WTC11 (cell line): ENCODE measurements around the gene ZNF33A. TPM values are rescaled to one million over a fixed set of nuclear protein-coding genes. Genes with fewer than 3 reads are reported as not detected.
"Not testable (repeated sequence)": the region's sequence is repeated elsewhere in the genome, so short reads cannot be mapped to it uniquely, and the experiment has no call there.

Experiments
- ATAC-seq: fragments of 200-7000 bp; cut with Tn5 transposase; 2 replicates; pipeline ENCODE4 v1.10.0; 2021; ENCODE audit warnings: mild to moderate bottlenecking, moderate library complexity
- CTCF ChIA-PET: fragments of 300-600 bp; sonication (Branson Sonifier 250); formaldehyde crosslinking; loops from one replicate; lab custom pipeline; 2021; ENCODE audit warnings: antibody characterized with exemption; lab: Charles Lee
- POLR2A ChIA-PET: fragments of 350-600 bp; sonication (Branson Sonifier 250); formaldehyde crosslinking; loops from one replicate; lab custom pipeline; 2021; ENCODE audit warnings: antibody characterized with exemption; lab: Charles Lee
- DNase-seq: peaks from one replicate; pipeline ENCODE4 v3.0.0; 2021; ENCODE audit warnings: low spot score
- H3K27ac Mint-ChIP-seq: 2 replicates; pipeline ENCODE4 v1.8.0; 2021; ENCODE audit warnings: mixed read lengths
- H3K27me3 Mint-ChIP-seq: 2 replicates; pipeline ENCODE4 v1.8.0; 2021; ENCODE audit warnings: low read depth, mild to moderate bottlenecking, moderate library complexity, mixed read lengths
- H3K36me3 Mint-ChIP-seq: 2 replicates; pipeline ENCODE4 v1.8.0; 2021; ENCODE audit warnings: mixed read lengths
- H3K4me1 Mint-ChIP-seq: 2 replicates; pipeline ENCODE4 v1.8.0; 2022; ENCODE audit warnings: mixed read lengths
- H3K4me3 Mint-ChIP-seq: 2 replicates; pipeline ENCODE4 v1.8.0; 2021; ENCODE audit warnings: mild to moderate bottlenecking, moderate library complexity, mixed read lengths
- H3K9me3 Mint-ChIP-seq: 2 replicates; pipeline ENCODE4 v1.8.0; 2021; ENCODE audit warnings: mixed read lengths
- ESRRA ChIP-seq: sonication (generic); formaldehyde crosslinking; IDR thresholded peaks from 2 replicates; pipeline ENCODE4 v1.8.1; 2022; ENCODE audit warnings: mild to moderate bottlenecking, missing genetic modification reagents, borderline replicate concordance
- GTF2I ChIP-seq: fragments of 250-450 bp; sonication (Bioruptor Pico); conservative IDR thresholded peaks from 2 replicates; pipeline ENCODE4 v1.4.0; 2021; ENCODE audit warnings: mild to moderate bottlenecking
- NR2C2 ChIP-seq: sonication (generic); formaldehyde crosslinking; IDR thresholded peaks from 2 replicates; pipeline ENCODE4 v1.8.0; 2022; ENCODE audit warnings: mild to moderate bottlenecking, missing genetic modification reagents
- SMAD3 ChIP-seq: sonication (generic); formaldehyde crosslinking; IDR thresholded peaks from 2 replicates; pipeline ENCODE4 v1.8.0; 2022; ENCODE audit warnings: missing genetic modification reagents, mild to moderate bottlenecking, borderline replicate concordance
- SMAD4 ChIP-seq: sonication (generic); formaldehyde crosslinking; IDR thresholded peaks from 2 replicates; pipeline ENCODE4 v1.8.0; 2022; ENCODE audit warnings: mild to moderate bottlenecking, missing genetic modification reagents
- SOX15 ChIP-seq: fragments of 250-450 bp; sonication (Bioruptor Pico); IDR thresholded peaks from 2 replicates; pipeline ENCODE4 v1.9.0; 2021; ENCODE audit warnings: mild to moderate bottlenecking
- total RNA-seq: library from RNA; stranded (reverse); gene quantifications from 3 replicates; pipeline ENCODE4 v1.2.3, GENCODE V29; 2021
- TF ChIP-seq, protein P1 (sequence below): sonication (generic); formaldehyde crosslinking; conservative IDR thresholded peaks from 2 replicates; pipeline ENCODE4 v1.8.1; 2022; ENCODE audit warnings: mild to moderate bottlenecking, missing genetic modification reagents
- TF ChIP-seq, protein P2 (sequence below): sonication (generic); formaldehyde crosslinking; IDR thresholded peaks from 2 replicates; pipeline ENCODE4 v1.8.1; 2023; ENCODE audit warnings: mild to moderate bottlenecking, missing genetic modification reagents, borderline replicate concordance
- TF ChIP-seq, protein P3 (sequence below): sonication (generic); formaldehyde crosslinking; IDR thresholded peaks from 2 replicates; pipeline ENCODE4 v1.8.1; 2023; ENCODE audit warnings: mild to moderate bottlenecking, missing genetic modification reagents
- TF ChIP-seq, protein P4 (sequence below): sonication (generic); formaldehyde crosslinking; IDR thresholded peaks from 2 replicates; pipeline ENCODE4 v1.8.0; 2022; ENCODE audit warnings: mild to moderate bottlenecking, missing genetic modification reagents
- TF ChIP-seq, protein P5 (sequence below): fragments of 250-450 bp; sonication (Bioruptor Pico); IDR thresholded peaks from 2 replicates; pipeline ENCODE4 v1.9.0; 2021; ENCODE audit warnings: moderate library complexity, mild to moderate bottlenecking, inconsistent platforms, borderline replicate concordance
- TF ChIP-seq, protein P6 (sequence below): sonication (generic); formaldehyde crosslinking; IDR thresholded peaks from 2 replicates; pipeline ENCODE4 v1.8.1; 2022; ENCODE audit warnings: missing genetic modification reagents, borderline replicate concordance

The ZNF33A gene
- total RNA-seq, 1 experiment from 2014 or later: 32.2 TPM

DNA sequence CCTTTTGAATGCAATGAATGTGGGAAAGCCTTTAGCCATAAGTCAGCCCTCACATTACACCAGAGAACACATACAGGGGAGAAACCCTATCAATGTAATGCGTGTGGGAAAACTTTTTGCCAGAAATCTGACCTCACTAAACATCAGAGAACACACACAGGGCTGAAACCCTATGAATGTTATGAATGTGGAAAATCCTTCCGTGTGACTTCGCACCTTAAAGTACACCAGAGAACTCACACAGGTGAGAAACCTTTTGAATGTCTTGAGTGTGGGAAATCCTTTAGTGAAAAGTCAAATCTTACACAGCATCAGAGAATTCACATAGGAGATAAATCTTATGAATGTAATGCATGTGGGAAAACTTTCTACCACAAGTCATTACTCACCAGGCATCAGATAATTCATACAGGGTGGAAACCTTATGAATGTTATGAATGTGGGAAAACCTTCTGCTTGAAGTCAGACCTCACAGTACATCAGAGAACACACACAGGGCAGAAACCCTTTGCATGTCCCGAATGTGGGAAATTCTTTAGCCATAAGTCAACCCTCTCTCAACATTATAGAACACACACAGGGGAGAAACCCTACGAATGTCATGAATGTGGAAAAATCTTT, 44.9 kb downstream of the ZNF33A start:
- DNase-seq, POLR2A ChIA-PET, H3K4me3 Mint-ChIP-seq, H3K27ac Mint-ChIP-seq, CTCF ChIA-PET, H3K4me1 Mint-ChIP-seq, ATAC-seq: not testable (repeated sequence)
- H3K27me3 Mint-ChIP-seq: peaks cover 12% of the 10 kb centered on the region
- H3K9me3 Mint-ChIP-seq: peaks cover 77% of the 10 kb centered on the region
- peaks cover 89% of the 10 kb centered on the region for H3K36me3 Mint-ChIP-seq

DNA sequence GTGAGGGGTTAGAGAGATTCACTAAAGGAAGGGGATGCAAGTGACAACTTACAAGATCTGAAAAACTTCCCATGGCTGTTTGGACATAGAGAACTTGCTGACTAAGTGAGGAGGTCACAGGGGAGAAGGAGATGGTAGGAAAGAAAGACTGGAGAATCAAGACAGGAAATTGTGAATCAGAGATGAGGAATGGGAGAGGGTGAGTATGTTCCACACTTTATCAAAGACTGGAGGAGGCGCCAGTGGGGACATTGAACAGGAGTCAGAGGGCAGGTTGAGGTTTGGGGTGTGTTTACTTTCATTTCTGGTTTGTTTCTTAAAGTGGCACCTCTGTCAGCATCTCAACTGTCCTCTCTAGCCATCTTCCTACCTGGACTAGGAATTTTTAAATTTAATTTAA, 59.2 kb downstream of the ZNF33A start:
- peaks cover 18% of the 10 kb centered on the region for H3K27me3 Mint-ChIP-seq
- ATAC-seq, CTCF ChIA-PET, DNase-seq, H3K4me1 Mint-ChIP-seq, POLR2A ChIA-PET, H3K4me3 Mint-ChIP-seq, H3K27ac Mint-ChIP-seq: not testable (repeated sequence)
- H3K36me3 Mint-ChIP-seq: peaks cover 49% of the 10 kb centered on the region
- peaks cover 60% of the 10 kb centered on the region for H3K9me3 Mint-ChIP-seq

DNA sequence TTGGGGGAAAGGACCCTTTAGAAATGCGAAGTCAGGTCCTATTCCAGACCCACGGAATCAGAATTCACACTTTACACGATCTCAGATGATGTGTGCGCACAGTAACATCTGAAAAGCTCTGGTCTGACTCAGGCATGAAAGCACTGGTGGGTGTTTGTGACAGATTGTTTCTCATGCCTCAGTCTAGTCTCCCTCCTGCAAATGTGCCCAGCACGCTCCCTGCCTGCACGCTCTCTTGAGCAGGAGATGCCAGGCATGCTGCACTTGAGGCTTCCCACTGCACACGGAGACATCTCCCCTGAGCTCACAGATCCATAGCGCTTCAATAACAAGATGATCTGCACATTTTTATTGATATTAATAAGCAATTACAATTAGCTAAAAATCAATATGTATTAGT, 60.0 kb downstream of the ZNF33A start:
- peaks cover 18% of the 10 kb centered on the region for H3K27me3 Mint-ChIP-seq
- no peak overlapping the region for H3K27ac Mint-ChIP-seq
- TF ChIP-seq SMAD4 (CRISPR knock-in tag): no peak
- TF ChIP-seq, protein P1, sequence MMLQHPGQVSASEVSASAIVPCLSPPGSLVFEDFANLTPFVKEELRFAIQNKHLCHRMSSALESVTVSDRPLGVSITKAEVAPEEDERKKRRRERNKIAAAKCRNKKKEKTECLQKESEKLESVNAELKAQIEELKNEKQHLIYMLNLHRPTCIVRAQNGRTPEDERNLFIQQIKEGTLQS (CRISPR knock-in tag): no peak
- TF ChIP-seq, protein P2, sequence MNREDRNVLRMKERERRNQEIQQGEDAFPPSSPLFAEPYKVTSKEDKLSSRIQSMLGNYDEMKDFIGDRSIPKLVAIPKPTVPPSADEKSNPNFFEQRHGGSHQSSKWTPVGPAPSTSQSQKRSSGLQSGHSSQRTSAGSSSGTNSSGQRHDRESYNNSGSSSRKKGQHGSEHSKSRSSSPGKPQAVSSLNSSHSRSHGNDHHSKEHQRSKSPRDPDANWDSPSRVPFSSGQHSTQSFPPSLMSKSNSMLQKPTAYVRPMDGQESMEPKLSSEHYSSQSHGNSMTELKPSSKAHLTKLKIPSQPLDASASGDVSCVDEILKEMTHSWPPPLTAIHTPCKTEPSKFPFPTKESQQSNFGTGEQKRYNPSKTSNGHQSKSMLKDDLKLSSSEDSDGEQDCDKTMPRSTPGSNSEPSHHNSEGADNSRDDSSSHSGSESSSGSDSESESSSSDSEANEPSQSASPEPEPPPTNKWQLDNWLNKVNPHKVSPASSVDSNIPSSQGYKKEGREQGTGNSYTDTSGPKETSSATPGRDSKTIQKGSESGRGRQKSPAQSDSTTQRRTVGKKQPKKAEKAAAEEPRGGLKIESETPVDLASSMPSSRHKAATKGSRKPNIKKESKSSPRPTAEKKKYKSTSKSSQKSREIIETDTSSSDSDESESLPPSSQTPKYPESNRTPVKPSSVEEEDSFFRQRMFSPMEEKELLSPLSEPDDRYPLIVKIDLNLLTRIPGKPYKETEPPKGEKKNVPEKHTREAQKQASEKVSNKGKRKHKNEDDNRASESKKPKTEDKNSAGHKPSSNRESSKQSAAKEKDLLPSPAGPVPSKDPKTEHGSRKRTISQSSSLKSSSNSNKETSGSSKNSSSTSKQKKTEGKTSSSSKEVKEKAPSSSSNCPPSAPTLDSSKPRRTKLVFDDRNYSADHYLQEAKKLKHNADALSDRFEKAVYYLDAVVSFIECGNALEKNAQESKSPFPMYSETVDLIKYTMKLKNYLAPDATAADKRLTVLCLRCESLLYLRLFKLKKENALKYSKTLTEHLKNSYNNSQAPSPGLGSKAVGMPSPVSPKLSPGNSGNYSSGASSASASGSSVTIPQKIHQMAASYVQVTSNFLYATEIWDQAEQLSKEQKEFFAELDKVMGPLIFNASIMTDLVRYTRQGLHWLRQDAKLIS (CRISPR knock-in tag): no peak
- peaks cover 62% of the 10 kb centered on the region for H3K9me3 Mint-ChIP-seq
- POLR2A ChIA-PET: no interaction called here
- CTCF ChIA-PET: no interaction called here
- H3K36me3 Mint-ChIP-seq: peaks cover 50% of the 10 kb centered on the region
- H3K4me3 Mint-ChIP-seq: no peak overlapping the region
- DNase-seq (no peak), ATAC-seq (no peak)
- H3K4me1 Mint-ChIP-seq: no peaks in the 10 kb centered on the region

DNA sequence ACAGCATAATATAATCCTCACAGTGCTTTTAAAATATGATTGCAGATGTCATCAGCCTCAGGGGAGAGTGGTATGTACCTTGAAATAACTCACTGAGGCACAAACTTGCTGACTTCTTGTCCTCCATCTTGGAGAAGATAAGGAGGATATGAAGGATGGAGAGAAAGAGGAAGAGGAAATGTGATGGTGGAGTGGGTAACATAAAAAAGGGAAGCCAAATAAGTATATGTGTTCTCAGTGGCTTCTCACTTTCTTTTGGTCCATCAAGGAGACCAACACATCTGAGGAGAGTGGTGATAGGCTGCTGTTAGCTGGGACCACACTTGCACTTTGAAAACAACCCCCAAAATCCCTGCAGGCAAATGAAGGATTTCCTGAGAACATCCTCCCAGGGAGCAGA, 62.1 kb downstream of the ZNF33A start:
- Mint-ChIP-seq H3K36me3 (peaks cover 58% of the 10 kb centered on the region), H3K9me3 (peaks cover 73% of the 10 kb centered on the region), H3K27ac (no peak overlapping the region), H3K27me3 (peaks cover 18% of the 10 kb centered on the region), H3K4me3 (no peak overlapping the region)
- DNase-seq (no peak), ATAC-seq (no peak)
- TF ChIP-seq SOX15 (CRISPR knock-in tag) (no peak), NR2C2 (CRISPR knock-in tag) (no peak), SMAD3 (CRISPR knock-in tag) (no peak), GTF2I (CRISPR knock-in tag) (no peak), ESRRA (CRISPR knock-in tag) (no peak)
- TF ChIP-seq, protein P3, sequence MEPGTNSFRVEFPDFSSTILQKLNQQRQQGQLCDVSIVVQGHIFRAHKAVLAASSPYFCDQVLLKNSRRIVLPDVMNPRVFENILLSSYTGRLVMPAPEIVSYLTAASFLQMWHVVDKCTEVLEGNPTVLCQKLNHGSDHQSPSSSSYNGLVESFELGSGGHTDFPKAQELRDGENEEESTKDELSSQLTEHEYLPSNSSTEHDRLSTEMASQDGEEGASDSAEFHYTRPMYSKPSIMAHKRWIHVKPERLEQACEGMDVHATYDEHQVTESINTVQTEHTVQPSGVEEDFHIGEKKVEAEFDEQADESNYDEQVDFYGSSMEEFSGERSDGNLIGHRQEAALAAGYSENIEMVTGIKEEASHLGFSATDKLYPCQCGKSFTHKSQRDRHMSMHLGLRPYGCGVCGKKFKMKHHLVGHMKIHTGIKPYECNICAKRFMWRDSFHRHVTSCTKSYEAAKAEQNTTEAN (CRISPR knock-in tag): no peak
- TF ChIP-seq, protein P4, sequence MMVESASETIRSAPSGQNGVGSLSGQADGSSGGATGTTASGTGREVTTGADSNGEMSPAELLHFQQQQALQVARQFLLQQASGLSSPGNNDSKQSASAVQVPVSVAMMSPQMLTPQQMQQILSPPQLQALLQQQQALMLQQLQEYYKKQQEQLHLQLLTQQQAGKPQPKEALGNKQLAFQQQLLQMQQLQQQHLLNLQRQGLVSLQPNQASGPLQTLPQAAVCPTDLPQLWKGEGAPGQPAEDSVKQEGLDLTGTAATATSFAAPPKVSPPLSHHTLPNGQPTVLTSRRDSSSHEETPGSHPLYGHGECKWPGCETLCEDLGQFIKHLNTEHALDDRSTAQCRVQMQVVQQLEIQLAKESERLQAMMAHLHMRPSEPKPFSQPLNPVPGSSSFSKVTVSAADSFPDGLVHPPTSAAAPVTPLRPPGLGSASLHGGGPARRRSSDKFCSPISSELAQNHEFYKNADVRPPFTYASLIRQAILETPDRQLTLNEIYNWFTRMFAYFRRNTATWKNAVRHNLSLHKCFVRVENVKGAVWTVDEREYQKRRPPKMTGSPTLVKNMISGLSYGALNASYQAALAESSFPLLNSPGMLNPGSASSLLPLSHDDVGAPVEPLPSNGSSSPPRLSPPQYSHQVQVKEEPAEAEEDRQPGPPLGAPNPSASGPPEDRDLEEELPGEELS (CRISPR knock-in tag): no peak
- TF ChIP-seq, protein P5, sequence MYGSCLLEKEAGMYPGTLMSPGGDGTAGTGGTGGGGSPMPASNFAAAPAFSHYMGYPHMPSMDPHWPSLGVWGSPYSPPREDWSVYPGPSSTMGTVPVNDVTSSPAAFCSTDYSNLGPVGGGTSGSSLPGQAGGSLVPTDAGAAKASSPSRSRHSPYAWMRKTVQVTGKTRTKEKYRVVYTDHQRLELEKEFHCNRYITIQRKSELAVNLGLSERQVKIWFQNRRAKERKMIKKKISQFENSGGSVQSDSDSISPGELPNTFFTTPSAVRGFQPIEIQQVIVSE: no peak
- TF ChIP-seq, protein P6, sequence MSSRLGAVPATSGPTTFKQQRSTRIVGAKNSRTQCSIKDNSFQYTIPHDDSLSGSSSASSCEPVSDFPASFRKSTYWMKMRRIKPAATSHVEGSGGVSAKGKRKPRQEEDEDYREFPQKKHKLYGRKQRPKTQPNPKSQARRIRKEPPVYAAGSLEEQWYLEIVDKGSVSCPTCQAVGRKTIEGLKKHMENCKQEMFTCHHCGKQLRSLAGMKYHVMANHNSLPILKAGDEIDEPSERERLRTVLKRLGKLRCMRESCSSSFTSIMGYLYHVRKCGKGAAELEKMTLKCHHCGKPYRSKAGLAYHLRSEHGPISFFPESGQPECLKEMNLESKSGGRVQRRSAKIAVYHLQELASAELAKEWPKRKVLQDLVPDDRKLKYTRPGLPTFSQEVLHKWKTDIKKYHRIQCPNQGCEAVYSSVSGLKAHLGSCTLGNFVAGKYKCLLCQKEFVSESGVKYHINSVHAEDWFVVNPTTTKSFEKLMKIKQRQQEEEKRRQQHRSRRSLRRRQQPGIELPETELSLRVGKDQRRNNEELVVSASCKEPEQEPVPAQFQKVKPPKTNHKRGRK (CRISPR knock-in tag): no peak
- TF ChIP-seq, all 79 proteins: peak for 0
- POLR2A ChIA-PET: no interaction called here
- CTCF ChIA-PET: no interaction called here
- no peaks in the 10 kb centered on the region for H3K4me1 Mint-ChIP-seq
